ENCODE results near the gene PDCD6IP. TPM values are rescaled to one million over a fixed set of nuclear protein-coding genes. Genes with fewer than 3 reads are reported as not detected.

PDCD6IP gene
- total RNA-seq, 2 donors from 2014 or later: 165 to 251 TPM

- H3K4me3 ChIP-seq: no peak overlapping the region
- no peaks in the 10 kb centered on the region for H3K36me3 ChIP-seq
- intact Hi-C loops (cut with DNase I): no loop called here
- DNase-seq (ENCODE audit: low spot score): no peak
- H3K27me3 ChIP-seq (replicated peaks; ENCODE audit: insufficient read depth): no peaks in the 10 kb centered on the region
- H3K4me1 ChIP-seq (replicated peaks): no peaks in the 10 kb centered on the region
- H3K27ac ChIP-seq: no peak overlapping the region
- WGBS: 88% methylated on average over 7 of the region's 7 CpGs
- H3K9me3 ChIP-seq: no peaks in the 10 kb centered on the region
- no peak for TF ChIP-seq POLR2AphosphoS5 (IDR thresholded peaks at IDR 0.05)
- no peak for TF ChIP-seq POLR2A (IDR thresholded peaks at IDR 0.05)
- no peak for TF ChIP-seq CTCF (IDR thresholded peaks at IDR 0.05)
Observed at GRCh38 chr3:33869977-33870376, 71.5 kb downstream of the PDCD6IP start.

- intact Hi-C loops (cut with DNase I): no loop called here
- H3K9me3 ChIP-seq: no peaks in the 10 kb centered on the region
- TF ChIP-seq POLR2A (IDR thresholded peaks at IDR 0.05): no peak
- no peak for TF ChIP-seq CTCF (IDR thresholded peaks at IDR 0.05)
- DNase-seq (ENCODE audit: low spot score): no peak
- 68% methylated on average over 1 of the region's 1 CpG for WGBS
- no peaks in the 10 kb centered on the region for H3K36me3 ChIP-seq
- no peak overlapping the region for H3K4me3 ChIP-seq
- H3K4me1 ChIP-seq (replicated peaks): no peaks in the 10 kb centered on the region
- H3K27me3 ChIP-seq (replicated peaks; ENCODE audit: insufficient read depth): no peaks in the 10 kb centered on the region
- H3K27ac ChIP-seq: no peak overlapping the region
Observed at GRCh38 chr3:33874815-33875214, 76.4 kb downstream of the PDCD6IP start.

- H3K27ac ChIP-seq: no peak overlapping the region
- intact Hi-C loops (cut with DNase I): no loop called here
- TF ChIP-seq POLR2AphosphoS5 (IDR thresholded peaks at IDR 0.05) (no peak), CTCF (IDR thresholded peaks at IDR 0.05) (no peak), POLR2A (IDR thresholded peaks at IDR 0.05) (no peak)
- H3K27me3 ChIP-seq (replicated peaks; ENCODE audit: insufficient read depth): no peaks in the 10 kb centered on the region
- H3K9me3 ChIP-seq: no peaks in the 10 kb centered on the region
- no peaks in the 10 kb centered on the region for H3K4me1 ChIP-seq (replicated peaks)
- no peak overlapping the region for H3K4me3 ChIP-seq
- no peaks in the 10 kb centered on the region for H3K36me3 ChIP-seq
- DNase-seq (ENCODE audit: low spot score): no peak
Observed at GRCh38 chr3:33875680-33876079, 77.2 kb downstream of the PDCD6IP start.

GRCh38 chr3:33877187-33877586, 78.8 kb downstream of the PDCD6IP start:
- no peaks in the 10 kb centered on the region for H3K27me3 ChIP-seq (replicated peaks; ENCODE audit: insufficient read depth)
- no peak overlapping the region for H3K4me3 ChIP-seq
- no peak for DNase-seq (ENCODE audit: low spot score)
- no peaks in the 10 kb centered on the region for H3K36me3 ChIP-seq
- 80% methylated on average over 3 of the region's 3 CpGs for WGBS
- TF ChIP-seq POLR2A (IDR thresholded peaks at IDR 0.05) (no peak), POLR2AphosphoS5 (IDR thresholded peaks at IDR 0.05) (no peak), CTCF (IDR thresholded peaks at IDR 0.05) (no peak)
- intact Hi-C loops (cut with DNase I): no loop called here
- no peaks in the 10 kb centered on the region for H3K9me3 ChIP-seq
- H3K27ac ChIP-seq: no peak overlapping the region
- no peaks in the 10 kb centered on the region for H3K4me1 ChIP-seq (replicated peaks)

- H3K4me3 ChIP-seq: no peak overlapping the region
- peaks cover 3% of the 10 kb centered on the region for H3K4me1 ChIP-seq (replicated peaks)
- no peak for DNase-seq (ENCODE audit: low spot score)
- H3K36me3 ChIP-seq: no peaks in the 10 kb centered on the region
- intact Hi-C loops (cut with DNase I): no loop called here
- WGBS: 52% methylated on average over 2 of the region's 2 CpGs
- H3K9me3 ChIP-seq: no peaks in the 10 kb centered on the region
- H3K27ac ChIP-seq: no peak overlapping the region
- no peaks in the 10 kb centered on the region for H3K27me3 ChIP-seq (replicated peaks; ENCODE audit: insufficient read depth)
- no peak for TF ChIP-seq POLR2AphosphoS5 (IDR thresholded peaks at IDR 0.05)
- TF ChIP-seq POLR2A (IDR thresholded peaks at IDR 0.05): no peak
- no peak for TF ChIP-seq CTCF (IDR thresholded peaks at IDR 0.05)
Observed at GRCh38 chr3:33879540-33879939, 81.1 kb downstream of the PDCD6IP start.

Measured in prostate gland (tissue), 2 donors.